Endothelial cell of umbilical vein (primary cell): ENCODE measurements around the gene SYT14.

Experiments used
- EZH2 ChIP-seq: IDR thresholded peaks from 2 replicates; pipeline ENCODE4 v1.6.1; 2012; ENCODE audit warnings: borderline replicate concordance, low read depth, mild to moderate bottlenecking, moderate library complexity, low read length, inconsistent platforms; ENCODE audit not compliant: severe bottlenecking
- FOS ChIP-seq: IDR thresholded peaks from 2 replicates; pipeline ENCODE4 v1.6.1; 2011; ENCODE audit warnings: mild to moderate bottlenecking, low read length, moderate library complexity, borderline replicate concordance; ENCODE audit not compliant: insufficient read depth
- GATA2 ChIP-seq: IDR thresholded peaks from 2 replicates; pipeline ENCODE4 v1.7.0; 2011; ENCODE audit warnings: low read depth, mild to moderate bottlenecking, moderate library complexity, mixed read lengths, low read length; ENCODE audit not compliant: insufficient read length, insufficient read depth
- POLR2A ChIP-seq: IDR thresholded peaks from 2 replicates; pipeline ENCODE4 v1.6.1; 2012; ENCODE audit warnings: low read depth, mild to moderate bottlenecking, control low read depth, low read length
- POLR2AphosphoS5 ChIP-seq: IDR thresholded peaks from 2 replicates; pipeline ENCODE4 v1.6.1; 2012; ENCODE audit warnings: low read depth, mild to moderate bottlenecking, control low read depth, low read length, moderate library complexity; ENCODE audit not compliant: insufficient read depth
- TF ChIP-seq, protein P1 (sequence below), 2 donors: IDR thresholded peaks; 1 replicate in 1 of 2; 2 replicates in 1 of 2; pipeline ENCODE4 v1.5.1; 2011; ENCODE audit warnings: low read length in 2 of 2, mild to moderate bottlenecking in 2 of 2, moderate library complexity in 2 of 2, control low read depth in 1 of 2, inconsistent platforms in 1 of 2, low read depth in 1 of 2; ENCODE audit not compliant: insufficient read depth in 1 of 2; ENCODE audit errors: extremely low read depth in 1 of 2

DNA sequence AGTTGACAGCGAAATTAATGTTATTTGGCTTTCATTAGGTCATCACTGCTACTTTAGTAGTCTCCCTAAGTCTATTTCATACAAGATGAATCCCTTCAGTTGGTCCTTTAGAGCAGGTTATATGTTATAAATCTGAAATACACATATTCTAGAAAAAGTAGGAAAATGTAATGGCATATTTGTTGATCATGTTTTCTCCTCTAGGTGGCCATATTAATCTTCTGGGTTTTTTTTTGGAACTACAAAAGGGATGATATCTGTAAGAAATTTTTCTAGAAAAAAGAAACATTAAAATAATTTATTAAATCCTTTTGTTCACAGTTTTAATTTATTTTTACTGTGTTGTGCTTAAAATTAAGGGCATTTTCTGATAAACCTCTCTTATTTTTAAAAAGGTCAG is 87.9 kb downstream of the SYT14 start:
- TF ChIP-seq, protein P1, sequence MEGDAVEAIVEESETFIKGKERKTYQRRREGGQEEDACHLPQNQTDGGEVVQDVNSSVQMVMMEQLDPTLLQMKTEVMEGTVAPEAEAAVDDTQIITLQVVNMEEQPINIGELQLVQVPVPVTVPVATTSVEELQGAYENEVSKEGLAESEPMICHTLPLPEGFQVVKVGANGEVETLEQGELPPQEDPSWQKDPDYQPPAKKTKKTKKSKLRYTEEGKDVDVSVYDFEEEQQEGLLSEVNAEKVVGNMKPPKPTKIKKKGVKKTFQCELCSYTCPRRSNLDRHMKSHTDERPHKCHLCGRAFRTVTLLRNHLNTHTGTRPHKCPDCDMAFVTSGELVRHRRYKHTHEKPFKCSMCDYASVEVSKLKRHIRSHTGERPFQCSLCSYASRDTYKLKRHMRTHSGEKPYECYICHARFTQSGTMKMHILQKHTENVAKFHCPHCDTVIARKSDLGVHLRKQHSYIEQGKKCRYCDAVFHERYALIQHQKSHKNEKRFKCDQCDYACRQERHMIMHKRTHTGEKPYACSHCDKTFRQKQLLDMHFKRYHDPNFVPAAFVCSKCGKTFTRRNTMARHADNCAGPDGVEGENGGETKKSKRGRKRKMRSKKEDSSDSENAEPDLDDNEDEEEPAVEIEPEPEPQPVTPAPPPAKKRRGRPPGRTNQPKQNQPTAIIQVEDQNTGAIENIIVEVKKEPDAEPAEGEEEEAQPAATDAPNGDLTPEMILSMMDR (IDR thresholded peaks at IDR 0.05; ENCODE audit: extremely low read depth in 1 of 2, insufficient read depth in 1 of 2, low read depth in 1 of 2, low read length in 2 of 2): no peak
- TF ChIP-seq POLR2AphosphoS5: no peak
- no peak for TF ChIP-seq POLR2A
- no peak for TF ChIP-seq EZH2
- TF ChIP-seq FOS: no peak
- TF ChIP-seq GATA2: no peak
